Measurements from ENCODE around the gene AIRE. TPM values are rescaled to one million over a fixed set of nuclear protein-coding genes. Genes with fewer than 3 reads are reported as not detected.

Gene AIRE
- polyA plus RNA-seq, 1 donor from 2014 or later, result not detected

GRCh38 chr21:44317241-44317782 is 31.6 kb downstream of the AIRE start:
- H3K79me2 ChIP-seq (replicated peaks; ENCODE audit: insufficient read depth, low read length), result no peaks in the 10 kb centered on the region
- H3K9ac ChIP-seq (ENCODE audit: low read length), result no peak overlapping the region
- no peak overlapping the region for H2AFZ ChIP-seq (ENCODE audit: low read depth, low read length)
- no peaks in the 10 kb centered on the region for H3K36me3 ChIP-seq (ENCODE audit: insufficient read depth, low read length)
- H3F3A ChIP-seq (ENCODE audit: insufficient read depth, low read length, poor library complexity, severe bottlenecking), result no peaks in the 10 kb centered on the region
- no peak overlapping the region for H3K4me3 ChIP-seq (ENCODE audit: low read length)
- no peaks in the 10 kb centered on the region for H3K9me3 ChIP-seq (ENCODE audit: low read length)
- no peaks in the 10 kb centered on the region for H3K27me3 ChIP-seq (ENCODE audit: insufficient read depth, low read depth, low read length)
- no peaks in the 10 kb centered on the region for H4K20me1 ChIP-seq (ENCODE audit: insufficient read depth)
- no peak overlapping the region for H3K4me2 ChIP-seq (ENCODE audit: low read length)
- TF ChIP-seq EP300 (conservative IDR thresholded peaks at IDR 0.05; ENCODE audit: poor library complexity, severe bottlenecking) (no peak), TAF1 (IDR thresholded peaks at IDR 0.05; ENCODE audit: low read depth) (no peak), REST (IDR thresholded peaks at IDR 0.05; ENCODE audit: borderline replicate concordance) (no peak)
- no peaks in the 10 kb centered on the region for H3K9me2 ChIP-seq (ENCODE audit: insufficient read depth, low read length)
- no peak overlapping the region for H3K27ac ChIP-seq (ENCODE audit: low read length)

GRCh38 chr21:44317871-44318270 is 32.2 kb downstream of the AIRE start:
- Histone ChIP-seq H3K9me3 (ENCODE audit: low read length) (no peaks in the 10 kb centered on the region), H4K20me1 (ENCODE audit: insufficient read depth) (no peaks in the 10 kb centered on the region), H3K9me2 (ENCODE audit: insufficient read depth, low read length) (no peaks in the 10 kb centered on the region), H2AFZ (ENCODE audit: low read depth, low read length) (no peak overlapping the region), H3K79me2 (replicated peaks; ENCODE audit: insufficient read depth, low read length) (no peaks in the 10 kb centered on the region), H3K27me3 (ENCODE audit: insufficient read depth, low read depth, low read length) (no peaks in the 10 kb centered on the region), H3F3A (ENCODE audit: insufficient read depth, low read length, poor library complexity, severe bottlenecking) (no peaks in the 10 kb centered on the region), H3K4me2 (ENCODE audit: low read length) (no peak overlapping the region), H3K4me3 (ENCODE audit: low read length) (no peak overlapping the region), H3K9ac (ENCODE audit: low read length) (no peak overlapping the region), H3K36me3 (ENCODE audit: insufficient read depth, low read length) (no peaks in the 10 kb centered on the region), H3K27ac (ENCODE audit: low read length) (no peak overlapping the region)
- TF ChIP-seq TAF1 (IDR thresholded peaks at IDR 0.05; ENCODE audit: low read depth) (no peak), REST (IDR thresholded peaks at IDR 0.05; ENCODE audit: borderline replicate concordance) (no peak), CTCF (IDR thresholded peaks at IDR 0.05; ENCODE audit: poor library complexity, severe bottlenecking) (no peak), MXI1 (conservative IDR thresholded peaks at IDR 0.05; ENCODE audit: poor library complexity, severe bottlenecking) (no peak), POLR2AphosphoS5 (IDR thresholded peaks at IDR 0.05) (no peak), RAD21 (conservative IDR thresholded peaks at IDR 0.05) (no peak), SMC3 (conservative IDR thresholded peaks at IDR 0.05; ENCODE audit: poor library complexity) (no peak), EP300 (conservative IDR thresholded peaks at IDR 0.05; ENCODE audit: poor library complexity, severe bottlenecking) (no peak), EZH2 (IDR thresholded peaks at IDR 0.05; ENCODE audit: borderline replicate concordance, insufficient read depth, low read length, poor library complexity, severe bottlenecking) (no peak)
